Activated CD8-positive, alpha-beta memory T cell treated with anti-CD3 and anti-CD28 coated beads, Interleukin-2, amount 50 U/mL, for 1 hour (primary cell): ENCODE measurements around the gene MISP.

Source experiments
- DNase-seq: peaks from one replicate; pipeline ENCODE4 v3.0.0-alpha.2; 2020; ENCODE audit errors: extremely low read depth

Gene MISP

DNA sequence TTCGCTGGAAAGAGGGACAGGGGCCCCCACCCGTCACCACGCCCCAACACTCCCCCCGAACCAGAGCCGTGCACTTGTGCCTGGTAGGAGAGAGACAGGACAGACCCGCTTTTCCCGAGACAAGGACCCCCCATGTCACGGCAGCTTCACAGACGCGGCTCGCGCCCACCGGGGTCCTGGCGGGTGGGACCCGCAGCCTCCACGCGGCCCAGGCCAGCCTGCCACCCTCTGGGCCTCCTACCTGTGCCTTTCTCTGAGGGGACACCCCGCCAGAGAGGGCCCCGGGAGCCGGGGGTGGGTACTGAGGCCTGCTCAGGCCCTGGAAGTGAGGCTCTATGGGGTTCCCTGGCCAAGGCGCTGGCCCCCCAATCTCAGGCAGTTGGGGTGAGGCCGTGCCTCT is 4.0 kb upstream of the MISP start:
- DNase-seq = no peak

- DNase-seq = no peak
Measured at GRCh38 chr19:747432-748273, 3.3 kb upstream of the MISP start.

DNA sequence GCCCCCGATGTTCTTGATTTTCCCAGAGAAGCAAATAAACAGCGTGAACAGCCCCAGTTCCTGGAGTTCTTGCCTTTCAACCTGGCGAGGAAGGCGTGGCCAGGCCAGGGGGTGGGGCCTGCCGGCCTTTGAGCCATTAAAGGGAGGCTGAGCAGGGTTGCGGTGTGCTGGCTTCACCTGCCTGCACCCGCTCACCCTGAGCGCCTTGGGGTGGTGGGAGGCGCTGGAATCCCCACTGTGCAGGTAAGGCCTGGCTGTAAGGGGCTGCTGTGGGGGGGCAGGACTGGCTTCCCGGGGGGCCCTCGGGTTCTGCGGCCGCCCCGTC is 2.7 kb upstream of the MISP start:
- no peak for DNase-seq

- DNase-seq = no peak
Measured at GRCh38 chr19:749811-750210, 1.1 kb upstream of the MISP start.

DNA sequence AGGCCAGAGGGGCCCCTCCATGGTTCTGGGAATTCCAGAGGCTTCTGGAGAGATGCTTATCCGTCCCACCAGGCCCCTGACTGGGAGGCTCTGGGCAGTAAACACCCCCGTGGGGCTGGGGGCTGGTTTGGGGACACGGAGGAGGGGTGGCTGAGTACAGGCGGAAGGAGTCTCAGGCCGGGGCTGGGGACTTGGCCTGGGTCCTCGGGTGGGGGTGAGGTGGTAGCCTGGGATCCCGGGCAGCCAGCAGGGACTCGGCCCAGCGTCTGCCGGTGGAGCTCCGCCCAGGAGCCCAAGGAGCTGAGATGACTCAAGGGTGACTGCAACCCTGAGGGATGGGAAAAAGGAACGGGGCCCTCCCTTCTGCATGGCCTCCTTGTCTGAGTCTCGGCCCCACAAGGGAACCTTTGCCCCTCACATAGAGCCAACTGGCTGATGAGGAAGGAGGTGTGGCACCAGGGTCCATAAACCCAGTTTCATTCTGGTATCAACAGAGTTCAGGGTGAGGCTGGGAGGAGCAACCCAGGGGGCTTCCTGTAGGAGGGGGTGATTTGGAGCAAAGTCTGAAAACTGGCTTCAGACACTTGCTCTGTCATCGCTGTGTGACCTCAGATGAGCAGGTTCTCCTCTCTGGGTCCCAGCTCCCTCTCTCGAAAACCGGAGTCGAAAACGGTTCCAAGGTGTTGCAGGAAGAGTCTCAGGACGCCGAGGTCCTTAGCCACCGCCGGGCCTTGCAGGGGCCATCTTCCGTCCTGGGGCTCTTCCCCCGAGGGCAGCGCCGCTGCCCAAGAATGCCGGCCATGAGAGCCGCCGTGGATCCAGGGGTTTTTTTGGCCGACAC is 809 bp downstream of the MISP start:
- no peak for DNase-seq

DNA sequence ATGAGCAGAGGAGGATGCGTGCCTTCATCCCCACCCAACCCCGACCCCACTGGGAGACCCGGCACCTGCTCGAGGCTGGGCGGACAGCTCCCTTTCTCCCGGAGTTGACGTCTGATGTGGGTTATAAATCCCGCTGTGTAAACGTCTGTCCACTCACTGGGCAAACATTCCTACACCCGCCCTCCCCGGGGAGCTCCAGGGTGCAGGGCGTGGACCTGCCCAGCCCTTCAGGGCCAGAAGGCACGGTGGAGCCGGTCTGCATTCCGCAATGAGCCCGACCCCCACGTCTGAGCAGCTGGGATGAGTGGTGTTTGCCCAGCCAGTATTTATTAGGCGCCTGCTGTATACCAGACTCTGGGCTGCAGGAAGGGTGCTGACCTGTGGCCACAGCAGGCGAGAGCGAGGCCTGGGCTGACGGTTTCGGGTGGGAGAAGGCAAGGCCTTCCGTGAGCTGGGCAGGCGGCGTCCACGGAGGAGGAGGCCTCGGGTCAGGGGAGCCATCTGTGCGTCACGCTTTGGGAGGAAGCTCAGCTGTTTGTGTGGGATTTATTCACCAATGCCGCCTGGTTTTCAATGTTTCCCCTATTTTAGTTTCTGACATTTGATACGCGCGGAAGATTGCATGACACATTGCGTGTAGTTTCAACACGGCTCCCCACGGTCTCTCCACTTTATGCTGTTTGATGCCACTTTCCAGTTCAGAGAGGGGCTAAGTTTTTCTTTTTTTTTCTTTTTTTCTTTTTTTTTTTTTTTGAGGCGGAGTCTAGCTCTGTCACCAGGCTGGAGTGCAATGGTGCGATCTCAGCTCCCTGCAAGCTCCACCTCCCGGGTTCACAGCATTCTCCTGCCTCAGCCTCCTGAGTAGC is 2.0 kb downstream of the MISP start:
- no peak for DNase-seq

DNA sequence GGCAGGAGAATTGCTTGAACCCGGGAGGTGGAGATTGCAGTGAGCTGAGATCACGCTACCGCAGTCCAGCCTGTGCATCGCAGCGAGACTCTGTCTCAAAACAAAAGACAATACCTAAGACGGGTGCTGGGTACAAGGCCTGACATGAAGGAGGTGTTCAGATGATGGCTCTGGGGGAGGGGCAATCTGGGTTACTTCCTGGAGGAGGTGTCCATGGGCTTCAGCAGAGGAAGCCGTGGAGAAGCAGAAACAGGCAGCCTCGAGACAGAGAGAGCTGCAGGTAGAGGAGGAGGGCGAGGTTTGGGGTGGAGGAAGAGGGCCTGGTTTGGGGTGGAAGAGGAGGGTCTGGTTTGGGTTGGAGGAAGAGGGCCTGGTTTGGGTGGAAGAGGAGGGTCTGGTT is 3.6 kb downstream of the MISP start:
- no peak for DNase-seq

- DNase-seq = no peak
Measured at GRCh38 chr19:755063-755462, 4.2 kb downstream of the MISP start.

DNA sequence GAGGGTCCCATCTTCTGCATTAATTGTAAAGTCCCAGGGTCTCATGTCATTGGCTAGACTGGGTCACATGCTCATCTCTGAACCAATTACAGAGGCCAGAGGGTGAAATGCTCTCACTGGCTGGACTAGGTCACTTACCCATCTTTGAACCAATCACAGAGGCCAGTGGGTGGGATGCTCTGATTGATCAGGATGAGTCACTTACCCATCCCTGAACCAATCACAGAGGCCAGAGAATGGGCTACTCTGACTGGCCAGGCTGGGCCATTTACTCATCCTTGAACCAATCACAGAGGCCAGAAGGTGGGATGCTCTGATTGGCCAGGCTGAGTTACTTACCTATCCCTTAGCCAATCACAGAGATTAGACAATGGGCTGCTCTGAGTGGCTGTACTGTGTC is 5.3 kb downstream of the MISP start:
- DNase-seq = no peak

GRCh38 chr19:756821-757688 is 6.1 kb downstream of the MISP start:
- no peak for DNase-seq

DNA sequence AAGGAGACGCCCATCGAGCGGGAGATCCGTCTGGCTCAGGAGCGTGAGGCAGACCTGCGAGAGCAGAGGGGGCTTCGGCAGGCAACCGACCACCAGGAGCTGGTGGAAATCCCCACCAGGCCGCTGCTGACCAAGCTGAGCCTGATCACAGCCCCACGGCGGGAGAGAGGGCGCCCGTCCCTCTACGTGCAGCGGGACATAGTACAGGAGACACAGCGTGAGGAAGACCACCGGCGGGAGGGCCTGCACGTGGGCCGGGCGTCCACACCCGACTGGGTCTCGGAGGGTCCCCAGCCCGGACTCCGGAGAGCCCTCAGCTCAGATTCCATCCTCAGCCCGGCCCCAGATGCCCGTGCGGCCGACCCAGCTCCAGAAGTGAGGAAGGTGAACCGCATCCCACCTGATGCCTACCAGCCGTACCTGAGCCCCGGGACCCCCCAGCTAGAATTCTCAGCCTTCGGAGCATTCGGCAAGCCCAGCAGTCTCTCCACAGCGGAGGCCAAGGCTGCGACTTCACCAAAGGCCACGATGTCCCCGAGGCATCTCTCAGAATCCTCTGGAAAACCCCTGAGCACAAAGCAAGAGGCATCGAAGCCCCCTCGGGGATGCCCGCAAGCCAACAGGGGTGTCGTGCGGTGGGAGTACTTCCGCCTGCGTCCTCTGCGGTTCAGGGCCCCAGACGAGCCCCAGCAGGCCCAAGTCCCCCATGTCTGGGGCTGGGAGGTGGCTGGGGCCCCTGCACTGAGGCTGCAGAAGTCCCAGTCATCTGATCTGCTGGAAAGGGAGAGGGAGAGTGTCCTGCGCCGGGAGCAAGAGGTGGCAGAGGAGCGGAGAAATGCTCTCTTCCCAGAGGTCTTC is 7.1 kb downstream of the MISP start:
- DNase-seq = no peak

GRCh38 chr19:763181-763580 is 12.3 kb downstream of the MISP start:
- DNase-seq = no peak

- no peak for DNase-seq
Measured at GRCh38 chr19:763869-764268, 13.0 kb downstream of the MISP start.

- DNase-seq = no peak
Measured at GRCh38 chr19:764301-764700, 13.4 kb downstream of the MISP start.

DNA sequence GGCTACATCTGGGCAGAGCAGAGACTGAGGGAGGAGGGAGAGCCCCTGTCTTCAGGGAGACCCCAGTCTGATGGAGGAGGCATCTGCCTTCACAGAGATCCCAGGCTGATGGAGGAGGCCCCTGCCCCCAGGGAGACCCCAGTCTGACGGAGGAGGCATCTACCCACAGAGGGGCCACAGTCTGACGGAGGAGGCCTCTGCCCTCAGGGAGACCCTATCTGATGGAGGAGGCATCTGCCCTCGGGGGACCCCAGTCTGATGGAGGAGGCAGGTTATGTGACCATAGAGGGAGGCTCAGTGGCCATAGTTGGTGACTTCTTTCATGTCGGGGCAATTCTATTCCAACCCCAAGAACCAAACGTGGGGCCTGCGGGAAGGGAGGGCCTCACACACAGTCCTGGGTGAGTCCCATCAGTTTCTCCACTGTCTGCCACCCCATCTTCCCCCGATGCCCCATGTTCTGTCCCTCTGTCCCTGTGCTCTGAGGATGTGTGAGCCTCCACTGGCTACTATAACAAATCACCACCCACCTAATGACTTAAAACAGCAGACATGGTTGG is 14.3 kb downstream of the MISP start:
- DNase-seq = no peak

GRCh38 chr19:768424-768823 is 17.5 kb downstream of the MISP start:
- DNase-seq = no peak

- DNase-seq = no peak
Measured at GRCh38 chr19:769616-770015, 18.7 kb downstream of the MISP start.

- no peak for DNase-seq
Measured at GRCh38 chr19:771332-771785, 20.4 kb downstream of the MISP start.

DNA sequence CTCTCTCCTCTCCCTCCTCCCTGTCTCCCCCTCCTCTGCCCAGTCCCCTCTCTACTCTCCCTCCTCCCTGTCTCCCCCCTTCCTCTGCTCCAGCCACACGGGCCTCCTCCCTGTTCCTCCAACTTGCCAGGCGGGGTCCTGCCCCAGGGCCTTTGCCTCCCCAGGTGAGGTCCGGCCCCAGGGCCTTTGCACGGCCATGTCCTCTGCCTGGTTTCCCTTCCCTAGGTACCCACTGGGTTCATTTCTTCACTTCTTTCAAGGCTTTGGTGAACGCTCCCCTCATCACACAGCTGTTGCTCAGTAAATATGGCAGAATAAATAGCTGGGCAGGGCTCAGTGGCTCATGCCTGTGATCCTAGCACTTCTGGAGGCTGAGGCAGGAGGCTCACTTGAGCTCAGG is 21.2 kb downstream of the MISP start:
- no peak for DNase-seq
